GM23338 (cell line): Measurements from ENCODE around the gene CPLANE1. TPM values are rescaled to one million over a fixed set of nuclear protein-coding genes. Genes with fewer than 3 reads are reported as not detected.

Experiments used
- ATAC-seq: fragments of 200-7000 bp; cut with Tn5 transposase; 3 replicates; pipeline ENCODE4 v1.9.1; 2020
- DNase-seq: peaks from one replicate; pipeline ENCODE4 v3.0.0-alpha.2; 2015; ENCODE audit warnings: low spot score
- H2AFZ ChIP-seq: fragments of 200-600 bp; sonication (generic); 2 replicates; pipeline ENCODE4 v1.8.0; 2016; ENCODE audit warnings: antibody characterized with exemption, mild to moderate bottlenecking, moderate library complexity
- H3F3A ChIP-seq: fragments of 200-600 bp; sonication (generic); replicated peaks from 2 replicates; pipeline ENCODE4 v1.8.0; 2017; ENCODE audit warnings: antibody characterized with exemption, mixed run types, low read depth
- H3K27ac ChIP-seq: fragments of 200-600 bp; sonication (generic); 2 replicates; pipeline ENCODE4 v1.6.1; 2016; ENCODE audit warnings: low read depth
- H3K27me3 ChIP-seq: fragments of 200-600 bp; sonication (generic); 2 replicates; pipeline ENCODE4 v1.8.0; 2016; ENCODE audit warnings: mild to moderate bottlenecking, mixed run types, moderate library complexity; ENCODE audit not compliant: insufficient read depth
- H3K36me3 ChIP-seq: fragments of 200-600 bp; sonication (generic); 2 replicates; pipeline ENCODE4 v1.8.0; 2016; ENCODE audit warnings: mild to moderate bottlenecking; ENCODE audit not compliant: insufficient read depth
- H3K4me1 ChIP-seq: fragments of 200-600 bp; sonication (generic); 2 replicates; pipeline ENCODE4 v1.8.0; 2016; ENCODE audit warnings: mild to moderate bottlenecking, moderate library complexity; ENCODE audit not compliant: insufficient read depth
- H3K4me2 ChIP-seq: fragments of 200-600 bp; sonication (generic); 2 replicates; pipeline ENCODE4 v1.7.1; 2017; ENCODE audit warnings: mixed run types
- H3K4me3 ChIP-seq: fragments of 200-600 bp; sonication (generic); 2 replicates; pipeline ENCODE4 v1.6.1; 2016; ENCODE audit warnings: mixed run types
- H3K79me2 ChIP-seq: fragments of 200-600 bp; sonication (generic); replicated peaks from 2 replicates; pipeline ENCODE4 v1.8.0; 2017; ENCODE audit warnings: mild to moderate bottlenecking; ENCODE audit not compliant: insufficient read depth
- H3K9me2 ChIP-seq: fragments of 200-600 bp; sonication (generic); 2 replicates; pipeline ENCODE4 v1.8.0; 2017; ENCODE audit not compliant: insufficient read depth
- H4K20me1 ChIP-seq: fragments of 200-600 bp; sonication (generic); replicated peaks from 2 replicates; pipeline ENCODE4 v1.8.0; 2017; ENCODE audit warnings: mild to moderate bottlenecking; ENCODE audit not compliant: insufficient read depth
- H3K27ac Mint-ChIP-seq: 2 replicates; pipeline ENCODE4 v1.8.0; 2020; ENCODE audit warnings: inconsistent platforms, mild to moderate bottlenecking, moderate library complexity, mixed read lengths
- H3K27me3 Mint-ChIP-seq: 3 replicates; pipeline ENCODE4 v1.8.0; 2022; ENCODE audit warnings: low read depth, mild to moderate bottlenecking, moderate library complexity, mixed read lengths, inconsistent platforms; ENCODE audit not compliant: insufficient read depth, poor library complexity
- H3K36me3 Mint-ChIP-seq: 3 replicates; pipeline ENCODE4 v1.8.0; 2021; ENCODE audit warnings: low read depth, mild to moderate bottlenecking, inconsistent platforms, moderate library complexity, mixed read lengths
- H3K4me1 Mint-ChIP-seq: 3 replicates; pipeline ENCODE4 v1.8.0; 2020; ENCODE audit warnings: mild to moderate bottlenecking, inconsistent platforms, mixed read lengths
- H3K4me3 Mint-ChIP-seq: 3 replicates; pipeline ENCODE4 v1.8.0; 2021; ENCODE audit warnings: moderate library complexity, mild to moderate bottlenecking, inconsistent platforms, mixed read lengths
- H3K9me3 Mint-ChIP-seq: 3 replicates; pipeline ENCODE4 v1.8.0; 2020; ENCODE audit warnings: moderate library complexity, mild to moderate bottlenecking, inconsistent platforms, mixed read lengths
- CREB1 ChIP-seq: fragments of 250-450 bp; sonication (Bioruptor Pico); IDR thresholded peaks from 2 replicates; pipeline ENCODE4 v1.5.0; 2020; ENCODE audit warnings: low read depth, mild to moderate bottlenecking, moderate library complexity
- EZH2 ChIP-seq: fragments of 200-600 bp; sonication (generic); IDR thresholded peaks from one replicate; pipeline ENCODE4 v1.8.0; 2017; ENCODE audit warnings: antibody characterized with exemption, mild to moderate bottlenecking, low read depth; ENCODE audit not compliant: unreplicated experiment
- EZH2phosphoT487 ChIP-seq: fragments of 200-600 bp; sonication (generic); IDR thresholded peaks from one replicate; pipeline ENCODE4 v1.8.1; 2018; ENCODE audit warnings: antibody characterized with exemption; ENCODE audit not compliant: unreplicated experiment
- JUNB ChIP-seq: IDR thresholded peaks from one replicate; pipeline ENCODE4 v1.6.1; 2016; ENCODE audit warnings: antibody characterized with exemption; ENCODE audit not compliant: unreplicated experiment
- NANOG ChIP-seq: IDR thresholded peaks from 2 replicates; pipeline ENCODE4 v1.6.1; 2016; ENCODE audit warnings: antibody characterized with exemption, borderline replicate concordance
- POLR2AphosphoS5 ChIP-seq: IDR thresholded peaks from 2 replicates; pipeline ENCODE4 v1.6.1; 2016; ENCODE audit warnings: antibody characterized with exemption, low read depth
- STAT1 ChIP-seq: IDR thresholded peaks from one replicate; pipeline ENCODE4 v1.6.1; 2016; ENCODE audit warnings: antibody characterized with exemption; ENCODE audit not compliant: unreplicated experiment
- ZNF114 ChIP-seq: fragments of 250-450 bp; sonication (Bioruptor Pico); IDR thresholded peaks from 2 replicates; pipeline ENCODE4 v1.5.0; 2020; ENCODE audit warnings: mild to moderate bottlenecking, moderate library complexity
- ZNF331 ChIP-seq: fragments of 250-450 bp; sonication (Bioruptor Pico); IDR thresholded peaks from 2 replicates; pipeline ENCODE4 v1.5.0; 2020; ENCODE audit warnings: low read depth, mild to moderate bottlenecking, moderate library complexity
- polyA plus RNA-seq: library from polyadenylated mRNA; unstranded; fragments of >200 nt; fragmentation: Nextera tagmentation; extraction: Ambion mirVana; gene quantifications from 2 replicates; pipeline ENCODE4 v1.2.1, GENCODE V29; 2016
- total RNA-seq: library from RNA; depleted of rRNA; stranded (reverse); fragments of >200 nt; shearing (Covaris generic); gene quantifications from 2 replicates; pipeline ENCODE4 v1.2.3, GENCODE V29; 2014
- TF ChIP-seq, protein P1 (sequence below): IDR thresholded peaks from 2 replicates; pipeline ENCODE4 v1.6.1; 2016; ENCODE audit warnings: antibody characterized with exemption
- TF ChIP-seq, protein P2 (sequence below): fragments of 250-450 bp; sonication (Bioruptor Pico); IDR thresholded peaks from 2 replicates; pipeline ENCODE4 v1.5.0; 2020; ENCODE audit warnings: mild to moderate bottlenecking, moderate library complexity
- TF ChIP-seq, protein P3 (sequence below): IDR thresholded peaks from one replicate; pipeline ENCODE4 v1.6.1; 2018; ENCODE audit warnings: antibody characterized with exemption; ENCODE audit not compliant: unreplicated experiment
- TF ChIP-seq, protein P4 (sequence below), 2 experiments: fragments of 200-600 bp in 1 of 2; sonication (generic) in 1 of 2; conservative IDR thresholded peaks; 2 replicates each; pipeline versions ENCODE4 v1.5.1 to v1.6.1; 2016 to 2017; ENCODE audit warnings: antibody characterized with exemption in 2 of 2, low read depth in 2 of 2, mild to moderate bottlenecking in 2 of 2, moderate library complexity in 1 of 2

The CPLANE1 gene
- total and polyA plus RNA-seq, 2 experiments from 2014 or later = 5.1 to 8.3 TPM

DNA sequence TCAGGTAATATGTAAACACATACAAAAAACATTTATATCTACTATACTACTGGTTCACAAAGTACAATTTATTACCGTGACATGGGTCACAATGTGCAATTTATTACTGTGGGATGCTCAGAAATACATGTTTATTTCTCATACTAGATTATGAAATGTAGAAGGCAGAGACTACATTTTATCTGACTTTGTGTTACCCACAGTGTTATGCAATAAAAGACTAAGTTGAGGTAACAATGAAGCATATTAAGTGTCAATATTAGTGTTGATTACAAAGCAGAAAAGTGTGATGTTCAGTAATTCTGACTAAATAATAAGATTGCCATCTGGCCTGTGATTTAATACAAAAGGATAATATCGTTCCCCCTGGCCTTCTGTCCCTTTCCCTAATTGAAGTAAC, 42.4 kb downstream of the CPLANE1 start:
- no peaks in the 10 kb centered on the region for H3F3A ChIP-seq
- no peak overlapping the region for H3K4me2 ChIP-seq
- no peaks in the 10 kb centered on the region for H4K20me1 ChIP-seq
- ATAC-seq (no peak), DNase-seq (no peak)
- no peak overlapping the region for H2AFZ ChIP-seq
- H3K79me2 ChIP-seq = no peaks in the 10 kb centered on the region
- H3K36me3 ChIP-seq = no peaks in the 10 kb centered on the region
- peaks cover 3% of the 10 kb centered on the region; the same call in 1 of the 2 replicates for H3K4me1 ChIP-seq
- H3K4me3 ChIP-seq = no peak overlapping the region
- H3K27ac Mint-ChIP-seq = no peak overlapping the region
- peaks cover 6% of the 10 kb centered on the region for H3K4me1 Mint-ChIP-seq
- no peaks in the 10 kb centered on the region for H3K9me2 ChIP-seq
- H3K27ac ChIP-seq = no peak overlapping the region
- H3K9me3 Mint-ChIP-seq = no peaks in the 10 kb centered on the region
- H3K4me3 Mint-ChIP-seq = no peak overlapping the region
- TF ChIP-seq, protein P1, sequence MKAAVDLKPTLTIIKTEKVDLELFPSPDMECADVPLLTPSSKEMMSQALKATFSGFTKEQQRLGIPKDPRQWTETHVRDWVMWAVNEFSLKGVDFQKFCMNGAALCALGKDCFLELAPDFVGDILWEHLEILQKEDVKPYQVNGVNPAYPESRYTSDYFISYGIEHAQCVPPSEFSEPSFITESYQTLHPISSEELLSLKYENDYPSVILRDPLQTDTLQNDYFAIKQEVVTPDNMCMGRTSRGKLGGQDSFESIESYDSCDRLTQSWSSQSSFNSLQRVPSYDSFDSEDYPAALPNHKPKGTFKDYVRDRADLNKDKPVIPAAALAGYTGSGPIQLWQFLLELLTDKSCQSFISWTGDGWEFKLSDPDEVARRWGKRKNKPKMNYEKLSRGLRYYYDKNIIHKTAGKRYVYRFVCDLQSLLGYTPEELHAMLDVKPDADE = no peak
- TF ChIP-seq, protein P2, sequence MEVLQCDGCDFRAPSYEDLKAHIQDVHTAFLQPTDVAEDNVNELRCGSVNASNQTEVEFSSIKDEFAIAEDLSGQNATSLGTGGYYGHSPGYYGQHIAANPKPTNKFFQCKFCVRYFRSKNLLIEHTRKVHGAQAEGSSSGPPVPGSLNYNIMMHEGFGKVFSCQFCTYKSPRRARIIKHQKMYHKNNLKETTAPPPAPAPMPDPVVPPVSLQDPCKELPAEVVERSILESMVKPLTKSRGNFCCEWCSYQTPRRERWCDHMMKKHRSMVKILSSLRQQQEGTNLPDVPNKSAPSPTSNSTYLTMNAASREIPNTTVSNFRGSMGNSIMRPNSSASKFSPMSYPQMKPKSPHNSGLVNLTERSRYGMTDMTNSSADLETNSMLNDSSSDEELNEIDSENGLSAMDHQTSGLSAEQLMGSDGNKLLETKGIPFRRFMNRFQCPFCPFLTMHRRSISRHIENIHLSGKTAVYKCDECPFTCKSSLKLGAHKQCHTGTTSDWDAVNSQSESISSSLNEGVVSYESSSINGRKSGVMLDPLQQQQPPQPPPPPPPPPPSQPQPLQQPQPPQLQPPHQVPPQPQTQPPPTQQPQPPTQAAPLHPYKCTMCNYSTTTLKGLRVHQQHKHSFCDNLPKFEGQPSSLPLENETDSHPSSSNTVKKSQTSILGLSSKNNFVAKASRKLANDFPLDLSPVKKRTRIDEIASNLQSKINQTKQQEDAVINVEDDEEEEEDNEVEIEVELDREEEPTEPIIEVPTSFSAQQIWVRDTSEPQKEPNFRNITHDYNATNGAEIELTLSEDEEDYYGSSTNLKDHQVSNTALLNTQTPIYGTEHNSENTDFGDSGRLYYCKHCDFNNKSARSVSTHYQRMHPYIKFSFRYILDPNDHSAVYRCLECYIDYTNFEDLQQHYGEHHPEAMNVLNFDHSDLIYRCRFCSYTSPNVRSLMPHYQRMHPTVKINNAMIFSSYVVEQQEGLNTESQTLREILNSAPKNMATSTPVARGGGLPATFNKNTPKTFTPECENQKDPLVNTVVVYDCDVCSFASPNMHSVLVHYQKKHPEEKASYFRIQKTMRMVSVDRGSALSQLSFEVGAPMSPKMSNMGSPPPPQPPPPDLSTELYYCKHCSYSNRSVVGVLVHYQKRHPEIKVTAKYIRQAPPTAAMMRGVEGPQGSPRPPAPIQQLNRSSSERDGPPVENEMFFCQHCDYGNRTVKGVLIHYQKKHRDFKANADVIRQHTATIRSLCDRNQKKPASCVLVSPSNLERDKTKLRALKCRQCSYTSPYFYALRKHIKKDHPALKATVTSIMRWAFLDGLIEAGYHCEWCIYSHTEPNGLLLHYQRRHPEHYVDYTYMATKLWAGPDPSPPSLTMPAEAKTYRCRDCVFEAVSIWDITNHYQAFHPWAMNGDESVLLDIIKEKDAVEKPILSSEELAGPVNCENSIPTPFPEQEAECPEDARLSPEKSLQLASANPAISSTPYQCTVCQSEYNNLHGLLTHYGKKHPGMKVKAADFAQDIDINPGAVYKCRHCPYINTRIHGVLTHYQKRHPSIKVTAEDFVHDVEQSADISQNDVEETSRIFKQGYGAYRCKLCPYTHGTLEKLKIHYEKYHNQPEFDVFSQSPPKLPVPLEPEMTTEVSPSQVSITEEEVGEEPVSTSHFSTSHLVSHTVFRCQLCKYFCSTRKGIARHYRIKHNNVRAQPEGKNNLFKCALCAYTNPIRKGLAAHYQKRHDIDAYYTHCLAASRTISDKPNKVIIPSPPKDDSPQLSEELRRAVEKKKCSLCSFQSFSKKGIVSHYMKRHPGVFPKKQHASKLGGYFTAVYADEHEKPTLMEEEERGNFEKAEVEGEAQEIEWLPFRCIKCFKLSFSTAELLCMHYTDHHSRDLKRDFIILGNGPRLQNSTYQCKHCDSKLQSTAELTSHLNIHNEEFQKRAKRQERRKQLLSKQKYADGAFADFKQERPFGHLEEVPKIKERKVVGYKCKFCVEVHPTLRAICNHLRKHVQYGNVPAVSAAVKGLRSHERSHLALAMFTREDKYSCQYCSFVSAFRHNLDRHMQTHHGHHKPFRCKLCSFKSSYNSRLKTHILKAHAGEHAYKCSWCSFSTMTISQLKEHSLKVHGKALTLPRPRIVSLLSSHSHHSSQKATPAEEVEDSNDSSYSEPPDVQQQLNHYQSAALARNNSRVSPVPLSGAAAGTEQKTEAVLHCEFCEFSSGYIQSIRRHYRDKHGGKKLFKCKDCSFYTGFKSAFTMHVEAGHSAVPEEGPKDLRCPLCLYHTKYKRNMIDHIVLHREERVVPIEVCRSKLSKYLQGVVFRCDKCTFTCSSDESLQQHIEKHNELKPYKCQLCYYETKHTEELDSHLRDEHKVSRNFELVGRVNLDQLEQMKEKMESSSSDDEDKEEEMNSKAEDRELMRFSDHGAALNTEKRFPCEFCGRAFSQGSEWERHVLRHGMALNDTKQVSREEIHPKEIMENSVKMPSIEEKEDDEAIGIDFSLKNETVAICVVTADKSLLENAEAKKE = no peak
- TF ChIP-seq EZH2 (no peak), JUNB (no peak), ZNF331 (CRISPR knock-in tag) (no peak), ZNF114 (CRISPR knock-in tag) (no peak), POLR2AphosphoS5 (no peak), CREB1 (CRISPR knock-in tag) (no peak), EZH2phosphoT487 (no peak), NANOG (no peak), STAT1 (no peak)
- TF ChIP-seq, protein P3, sequence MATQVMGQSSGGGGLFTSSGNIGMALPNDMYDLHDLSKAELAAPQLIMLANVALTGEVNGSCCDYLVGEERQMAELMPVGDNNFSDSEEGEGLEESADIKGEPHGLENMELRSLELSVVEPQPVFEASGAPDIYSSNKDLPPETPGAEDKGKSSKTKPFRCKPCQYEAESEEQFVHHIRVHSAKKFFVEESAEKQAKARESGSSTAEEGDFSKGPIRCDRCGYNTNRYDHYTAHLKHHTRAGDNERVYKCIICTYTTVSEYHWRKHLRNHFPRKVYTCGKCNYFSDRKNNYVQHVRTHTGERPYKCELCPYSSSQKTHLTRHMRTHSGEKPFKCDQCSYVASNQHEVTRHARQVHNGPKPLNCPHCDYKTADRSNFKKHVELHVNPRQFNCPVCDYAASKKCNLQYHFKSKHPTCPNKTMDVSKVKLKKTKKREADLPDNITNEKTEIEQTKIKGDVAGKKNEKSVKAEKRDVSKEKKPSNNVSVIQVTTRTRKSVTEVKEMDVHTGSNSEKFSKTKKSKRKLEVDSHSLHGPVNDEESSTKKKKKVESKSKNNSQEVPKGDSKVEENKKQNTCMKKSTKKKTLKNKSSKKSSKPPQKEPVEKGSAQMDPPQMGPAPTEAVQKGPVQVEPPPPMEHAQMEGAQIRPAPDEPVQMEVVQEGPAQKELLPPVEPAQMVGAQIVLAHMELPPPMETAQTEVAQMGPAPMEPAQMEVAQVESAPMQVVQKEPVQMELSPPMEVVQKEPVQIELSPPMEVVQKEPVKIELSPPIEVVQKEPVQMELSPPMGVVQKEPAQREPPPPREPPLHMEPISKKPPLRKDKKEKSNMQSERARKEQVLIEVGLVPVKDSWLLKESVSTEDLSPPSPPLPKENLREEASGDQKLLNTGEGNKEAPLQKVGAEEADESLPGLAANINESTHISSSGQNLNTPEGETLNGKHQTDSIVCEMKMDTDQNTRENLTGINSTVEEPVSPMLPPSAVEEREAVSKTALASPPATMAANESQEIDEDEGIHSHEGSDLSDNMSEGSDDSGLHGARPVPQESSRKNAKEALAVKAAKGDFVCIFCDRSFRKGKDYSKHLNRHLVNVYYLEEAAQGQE = no peak
- TF ChIP-seq, protein P4, sequence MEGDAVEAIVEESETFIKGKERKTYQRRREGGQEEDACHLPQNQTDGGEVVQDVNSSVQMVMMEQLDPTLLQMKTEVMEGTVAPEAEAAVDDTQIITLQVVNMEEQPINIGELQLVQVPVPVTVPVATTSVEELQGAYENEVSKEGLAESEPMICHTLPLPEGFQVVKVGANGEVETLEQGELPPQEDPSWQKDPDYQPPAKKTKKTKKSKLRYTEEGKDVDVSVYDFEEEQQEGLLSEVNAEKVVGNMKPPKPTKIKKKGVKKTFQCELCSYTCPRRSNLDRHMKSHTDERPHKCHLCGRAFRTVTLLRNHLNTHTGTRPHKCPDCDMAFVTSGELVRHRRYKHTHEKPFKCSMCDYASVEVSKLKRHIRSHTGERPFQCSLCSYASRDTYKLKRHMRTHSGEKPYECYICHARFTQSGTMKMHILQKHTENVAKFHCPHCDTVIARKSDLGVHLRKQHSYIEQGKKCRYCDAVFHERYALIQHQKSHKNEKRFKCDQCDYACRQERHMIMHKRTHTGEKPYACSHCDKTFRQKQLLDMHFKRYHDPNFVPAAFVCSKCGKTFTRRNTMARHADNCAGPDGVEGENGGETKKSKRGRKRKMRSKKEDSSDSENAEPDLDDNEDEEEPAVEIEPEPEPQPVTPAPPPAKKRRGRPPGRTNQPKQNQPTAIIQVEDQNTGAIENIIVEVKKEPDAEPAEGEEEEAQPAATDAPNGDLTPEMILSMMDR (conservative IDR thresholded peaks at IDR 0.05; ENCODE audit: low read depth in 2 of 2) = no peak
- no peaks in the 10 kb centered on the region for H3K27me3 Mint-ChIP-seq
- no peaks in the 10 kb centered on the region for H3K27me3 ChIP-seq
- no peaks in the 10 kb centered on the region for H3K36me3 Mint-ChIP-seq
